ENCODE measurements around the gene FADS2.

Gene FADS2

DNA sequence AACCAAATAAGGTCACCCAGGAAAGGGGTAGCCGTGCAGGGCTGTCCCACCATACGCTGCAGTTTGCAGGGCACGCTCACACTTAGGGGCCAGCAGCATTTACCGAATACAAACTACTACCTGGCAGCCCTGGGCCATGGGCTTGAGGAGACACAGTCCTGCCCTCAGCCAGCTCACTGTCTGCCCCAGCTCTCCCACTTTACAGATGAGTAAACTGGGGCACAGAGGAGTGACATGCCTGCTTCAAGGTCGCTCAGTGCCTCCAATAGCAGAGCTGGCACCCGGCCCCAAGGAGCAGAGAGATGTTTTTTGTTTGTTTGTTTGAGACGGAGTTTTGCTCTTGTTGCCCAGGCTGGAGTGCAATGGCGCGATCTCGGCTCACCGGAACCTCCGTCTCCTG lies 60.5 kb downstream of the FADS2 start:
- DNase-seq (ENCODE audit: low spot score), result no peak

DNA sequence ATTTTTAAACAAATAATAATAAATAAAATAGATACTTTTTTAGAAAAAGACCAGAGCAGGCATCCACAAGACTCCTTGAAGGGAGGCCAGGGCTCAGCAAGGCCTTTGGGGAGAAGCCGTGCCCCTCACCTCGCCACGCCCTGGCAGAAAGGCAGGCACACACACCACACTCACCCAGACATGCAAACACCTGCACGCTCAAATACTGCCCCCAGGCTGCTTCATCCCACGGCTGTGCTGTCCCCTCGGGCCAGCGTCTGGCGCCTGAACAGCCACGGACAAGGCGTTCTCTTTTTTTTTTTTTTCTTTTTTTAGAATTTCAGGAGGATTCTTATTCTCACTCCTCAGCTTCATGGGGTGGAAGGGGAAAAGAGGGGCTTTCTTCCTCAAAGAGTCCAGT lies 61.7 kb downstream of the FADS2 start:
- no peak for DNase-seq (ENCODE audit: low spot score)

DNA sequence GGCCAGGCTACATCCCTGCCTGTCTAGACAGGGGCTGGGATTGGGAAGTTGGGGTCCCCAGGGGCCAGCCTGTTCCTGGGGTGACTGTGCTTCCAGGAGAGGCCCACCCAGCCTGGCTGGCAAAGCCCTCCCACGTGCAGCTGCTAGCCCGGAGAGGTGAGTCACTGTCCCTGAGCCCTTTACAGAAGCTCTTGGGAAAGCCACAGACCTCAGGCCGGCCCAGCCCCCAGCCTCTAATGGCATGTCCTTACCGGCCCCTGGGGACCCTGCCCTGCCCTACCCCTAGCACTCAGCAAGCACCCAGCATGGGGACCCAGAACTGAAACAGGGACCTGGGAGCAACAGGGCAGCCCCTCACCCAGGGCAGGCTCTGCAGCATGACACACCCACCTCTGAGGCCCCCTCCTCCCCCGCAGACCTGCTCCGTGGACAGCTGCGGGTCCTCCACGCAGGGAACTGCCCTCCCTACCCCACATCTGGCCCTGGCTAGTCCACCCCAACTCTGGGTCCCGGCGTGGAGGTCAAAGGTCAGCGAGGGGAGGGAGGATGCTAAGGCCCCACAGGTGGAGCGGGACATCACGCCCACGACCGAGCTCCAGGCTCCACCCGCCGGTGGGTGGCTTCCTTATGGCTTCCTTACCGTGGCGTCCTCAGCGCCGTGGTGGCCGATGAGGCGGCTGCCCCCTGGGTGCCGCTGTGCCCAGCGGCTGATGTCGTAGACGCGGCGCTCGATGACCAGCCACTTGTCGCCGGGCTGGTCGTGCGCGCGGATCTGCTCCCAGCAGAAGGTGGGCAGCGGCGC lies 62.6 kb downstream of the FADS2 start:
- peak; percentile 85 for DNase-seq (ENCODE audit: low spot score)

GRCh38 chr11:61891331-61892084 lies 63.4 kb downstream of the FADS2 start, which contains the start of gene FADS3:
Gene FADS3, minus strand, starts transcription at chr11:61891545. Its CDS starts 164 bp downstream, at chr11:61891381.
- peak; percentile 99 for DNase-seq (ENCODE audit: low spot score)

- no peak for DNase-seq (ENCODE audit: low spot score)
Measured at GRCh38 chr11:61892085-61892370, 63.9 kb downstream of the FADS2 start.

- peak; percentile 60 for DNase-seq (ENCODE audit: low spot score)
Measured at GRCh38 chr11:61893981-61894380, 65.9 kb downstream of the FADS2 start.

DNA sequence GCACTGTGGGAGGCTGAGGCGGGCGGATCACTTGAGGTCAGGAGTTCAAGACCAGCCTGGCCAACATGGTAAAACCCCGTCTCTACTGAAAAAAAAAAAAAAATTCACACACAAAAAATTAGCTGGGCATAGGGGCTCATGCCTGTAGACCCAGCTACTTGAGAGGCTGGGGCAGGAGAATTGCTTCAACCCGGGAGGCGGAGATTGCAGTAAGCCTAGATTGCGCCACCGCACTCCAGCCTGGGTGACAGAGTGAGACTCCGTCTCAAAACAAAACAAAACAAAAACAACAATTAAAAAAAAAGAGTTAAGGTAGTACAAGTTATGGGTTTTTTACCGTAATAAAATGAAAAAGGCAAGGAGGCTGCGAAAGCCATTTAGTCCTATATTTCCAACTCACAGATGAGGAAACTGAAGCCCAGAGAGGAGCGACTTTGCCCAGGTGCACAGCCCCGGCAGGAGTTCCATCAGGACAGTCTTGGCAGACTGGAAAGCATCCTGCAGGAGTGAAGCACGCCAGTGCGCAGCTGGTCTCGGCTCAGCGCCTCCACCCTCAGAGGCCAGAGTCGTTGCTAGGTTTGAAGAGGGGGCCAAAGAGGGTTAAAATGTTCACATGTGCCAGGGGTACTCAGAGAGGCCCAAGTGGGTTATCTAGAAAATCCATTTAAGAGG lies 67.1 kb downstream of the FADS2 start:
- DNase-seq (ENCODE audit: low spot score), result no peak

DNA sequence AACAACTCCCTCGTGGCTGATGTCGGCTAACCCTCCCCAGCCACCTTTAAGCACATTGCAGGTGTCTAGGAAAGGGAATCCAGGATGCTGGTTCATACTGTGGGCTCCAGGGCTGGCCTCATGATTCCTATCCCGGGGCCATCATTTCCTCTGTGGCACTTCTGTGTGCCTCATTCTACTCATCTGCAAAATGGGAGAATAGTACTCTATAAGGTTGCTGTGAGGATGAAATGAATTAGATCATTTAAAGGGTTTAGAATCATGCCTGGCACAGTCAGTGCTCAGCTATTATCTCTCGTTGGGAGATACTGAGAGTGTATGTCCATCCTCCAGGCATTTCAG lies 67.6 kb downstream of the FADS2 start:
- DNase-seq (ENCODE audit: low spot score), result no peak

- no peak for DNase-seq (ENCODE audit: low spot score)
Measured at GRCh38 chr11:61896665-61897386, 68.7 kb downstream of the FADS2 start.

GRCh38 chr11:61897387-61898246 lies 69.5 kb downstream of the FADS2 start:
- DNase-seq (ENCODE audit: low spot score), result peak; percentile 91

GRCh38 chr11:61898247-61898582 lies 70.1 kb downstream of the FADS2 start:
- no peak for DNase-seq (ENCODE audit: low spot score)

GRCh38 chr11:61899146-61899841 lies 71.2 kb downstream of the FADS2 start:
- peak; percentile 93 for DNase-seq (ENCODE audit: low spot score)

GRCh38 chr11:61900251-61900650 lies 72.2 kb downstream of the FADS2 start:
- no peak for DNase-seq (ENCODE audit: low spot score)

DNA sequence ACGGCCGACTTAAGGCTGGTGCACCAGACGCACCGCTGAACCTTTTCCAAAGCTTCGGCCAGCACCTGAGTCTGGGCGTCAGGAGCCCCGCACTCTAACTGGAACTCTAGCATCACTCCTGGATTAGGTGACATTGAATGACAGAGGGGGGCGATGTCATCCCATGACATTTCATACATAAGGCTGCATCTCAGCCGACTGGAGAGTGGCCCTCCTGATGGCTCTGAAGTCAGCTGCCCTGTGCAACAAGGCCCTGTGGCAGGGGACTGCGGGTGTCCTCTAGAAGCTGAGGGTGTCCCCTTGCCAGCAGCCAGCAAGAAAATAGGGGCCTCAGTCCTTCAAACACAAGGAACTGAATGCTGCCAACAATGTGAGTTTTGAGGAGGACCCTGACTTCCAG lies 73.3 kb downstream of the FADS2 start:
- no peak for DNase-seq (ENCODE audit: low spot score)

- DNase-seq (ENCODE audit: low spot score), result no peak
Measured at GRCh38 chr11:61902313-61902712, 74.2 kb downstream of the FADS2 start.

GRCh38 chr11:61903845-61904244 lies 75.7 kb downstream of the FADS2 start:
- DNase-seq (ENCODE audit: low spot score), result no peak

DNA sequence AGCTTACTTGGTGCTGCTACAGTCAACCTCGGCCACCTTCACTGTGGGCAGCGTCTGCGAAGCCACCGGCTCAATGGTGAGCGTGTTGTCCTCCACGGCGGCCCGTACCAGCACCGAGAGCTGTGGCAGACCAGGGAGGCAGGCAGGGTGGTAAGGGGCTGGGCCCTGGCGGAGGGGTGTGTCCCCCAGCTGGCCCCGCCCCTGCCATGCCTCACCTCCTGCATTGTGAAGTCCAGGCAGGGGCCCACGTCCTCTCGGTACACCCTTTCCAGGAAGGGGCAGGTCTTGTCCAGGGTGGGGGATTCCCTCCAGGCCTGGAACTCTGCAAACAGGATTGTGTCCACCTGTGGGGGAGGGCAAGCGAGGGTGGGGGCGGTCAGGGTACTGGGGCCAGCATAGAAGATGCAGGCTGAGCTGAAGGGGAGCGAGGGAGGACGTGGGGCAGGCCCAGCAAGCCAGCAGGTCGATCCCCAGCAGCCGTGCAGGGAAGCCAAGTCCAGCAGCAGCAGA lies 76.5 kb downstream of the FADS2 start:
- no peak for DNase-seq (ENCODE audit: low spot score)

GRCh38 chr11:61905067-61905696 lies 77.1 kb downstream of the FADS2 start:
- no peak for DNase-seq (ENCODE audit: low spot score)

- DNase-seq (ENCODE audit: low spot score), result no peak
Measured at GRCh38 chr11:61905801-61906521, 77.9 kb downstream of the FADS2 start.

- no peak for DNase-seq (ENCODE audit: low spot score)
Measured at GRCh38 chr11:61906522-61906909, 78.4 kb downstream of the FADS2 start.
